Neural progenitor cell (in vitro differentiated cells): ENCODE measurements around the gene GALC. TPM values are rescaled to one million over a fixed set of nuclear protein-coding genes. Genes with fewer than 3 reads are reported as not detected.

Experiments
- DNase-seq: peaks from one replicate; pipeline ENCODE4 v3.0.0-alpha.2; 2016; ENCODE audit warnings: low spot score
- H2AFZ ChIP-seq: fragments of 200-600 bp; sonication (generic); replicated peaks from 2 replicates; pipeline ENCODE4 v1.6.1; 2016; ENCODE audit warnings: antibody characterized with exemption
- H3F3A ChIP-seq: fragments of 200-600 bp; sonication (generic); 2 replicates; pipeline ENCODE4 v1.6.1; 2016; ENCODE audit warnings: antibody characterized with exemption, low read depth
- H3K27ac ChIP-seq: fragments of 200-600 bp; sonication (generic); 2 replicates; pipeline ENCODE4 v1.5.1; 2016; ENCODE audit warnings: mild to moderate bottlenecking
- H3K27me3 ChIP-seq: fragments of 200-600 bp; sonication (generic); 2 replicates; pipeline ENCODE4 v1.6.1; 2016; ENCODE audit warnings: mild to moderate bottlenecking, moderate library complexity
- H3K36me3 ChIP-seq: fragments of 200-600 bp; sonication (generic); 2 replicates; pipeline ENCODE4 v1.5.1; 2016
- H3K4me1 ChIP-seq: fragments of 200-600 bp; sonication (generic); 2 replicates; pipeline ENCODE4 v1.6.1; 2016; ENCODE audit warnings: mixed run types
- H3K4me2 ChIP-seq: fragments of 200-600 bp; sonication (generic); 2 replicates; pipeline ENCODE4 v1.6.1; 2016
- H3K4me3 ChIP-seq: fragments of 200-600 bp; sonication (generic); 2 replicates; pipeline ENCODE4 v1.5.1; 2016
- H3K79me2 ChIP-seq: fragments of 200-600 bp; sonication (generic); 2 replicates; pipeline ENCODE4 v1.6.1; 2016; ENCODE audit warnings: low read depth
- H3K9ac ChIP-seq: fragments of 200-600 bp; sonication (generic); 2 replicates; pipeline ENCODE4 v1.6.1; 2016
- H3K9me3 ChIP-seq: fragments of 200-600 bp; sonication (generic); 2 replicates; pipeline ENCODE4 v1.5.1; 2016; ENCODE audit warnings: low read depth
- H4K20me1 ChIP-seq: fragments of 200-600 bp; sonication (generic); 2 replicates; pipeline ENCODE4 v1.6.1; 2016; ENCODE audit warnings: low read depth
- H3K27ac Mint-ChIP-seq: 3 replicates; pipeline ENCODE4 v1.8.0; 2021; ENCODE audit warnings: mixed read lengths
- H3K27me3 Mint-ChIP-seq: 2 replicates; pipeline ENCODE4 v1.8.0; 2022; ENCODE audit warnings: low read depth, mild to moderate bottlenecking, inconsistent platforms, moderate library complexity, mixed read lengths; ENCODE audit not compliant: insufficient read depth
- H3K36me3 Mint-ChIP-seq: 3 replicates; pipeline ENCODE4 v1.8.0; 2021; ENCODE audit warnings: mixed read lengths
- H3K4me1 Mint-ChIP-seq: 3 replicates; pipeline ENCODE4 v1.8.0; 2021; ENCODE audit warnings: mixed read lengths
- H3K4me3 Mint-ChIP-seq: 3 replicates; pipeline ENCODE4 v1.8.0; 2021; ENCODE audit warnings: mild to moderate bottlenecking, moderate library complexity, mixed read lengths
- H3K9me3 Mint-ChIP-seq: 3 replicates; pipeline ENCODE4 v1.8.0; 2020; ENCODE audit warnings: mixed read lengths
- CTCF ChIP-seq: fragments of 200-600 bp; sonication (generic); IDR thresholded peaks from 2 replicates; pipeline ENCODE4 v1.5.1; 2017; ENCODE audit warnings: antibody characterized with exemption, mild to moderate bottlenecking
- EZH2 ChIP-seq: fragments of 200-600 bp; sonication (generic); IDR thresholded peaks from 2 replicates; pipeline ENCODE4 v1.6.1; 2017; ENCODE audit warnings: antibody characterized with exemption, mild to moderate bottlenecking, moderate library complexity
- EZH2phosphoT487 ChIP-seq: fragments of 200-600 bp; sonication (generic); IDR thresholded peaks from 2 replicates; pipeline ENCODE4 v1.6.1; 2017; ENCODE audit warnings: antibody characterized with exemption
- total RNA-seq: library from RNA; depleted of rRNA; stranded (reverse); fragments of >200 nt; gene quantifications from 2 replicates; pipeline ENCODE4 v1.2.3, GENCODE V29; 2015; ENCODE audit warnings: low replicate concordance

The GALC gene
- total RNA-seq, 1 donor from 2014 or later, result 30.8 TPM

GRCh38 chr14:88017535-88017934 is 24.6 kb upstream of the GALC start:
- no peaks in the 10 kb centered on the region for H3K27me3 Mint-ChIP-seq

GRCh38 chr14:88016768-88017167 is 23.8 kb upstream of the GALC start:
- TF ChIP-seq EZH2phosphoT487 (no peak), EZH2 (no peak), CTCF (no peak)
- Mint-ChIP-seq H3K9me3 (peaks cover 2% of the 10 kb centered on the region), H3K4me3 (no peak overlapping the region), H3K27me3 (no peaks in the 10 kb centered on the region), H3K4me1 (no peaks in the 10 kb centered on the region), H3K36me3 (no peaks in the 10 kb centered on the region), H3K27ac (no peak overlapping the region)
- Histone ChIP-seq H3K4me2 (no peak overlapping the region), H3K9me3 (no peaks in the 10 kb centered on the region), H3K36me3 (no peaks in the 10 kb centered on the region), H3K27me3 (no peaks in the 10 kb centered on the region), H2AFZ (no peak overlapping the region), H3K4me1 (peaks cover 3% of the 10 kb centered on the region), H3K4me3 (no peak overlapping the region), H3K27ac (no peak overlapping the region), H3K79me2 (no peaks in the 10 kb centered on the region), H3F3A (no peaks in the 10 kb centered on the region), H3K9ac (no peak overlapping the region), H4K20me1 (no peaks in the 10 kb centered on the region)
- no peak for DNase-seq

More at GRCh38 chr14:88017535-88017934, 24.6 kb upstream of the GALC start:
- Histone ChIP-seq H3K27ac (no peak overlapping the region), H3K36me3 (no peaks in the 10 kb centered on the region), H3K4me2 (no peak overlapping the region), H4K20me1 (no peaks in the 10 kb centered on the region), H3K79me2 (no peaks in the 10 kb centered on the region), H3K4me1 (peaks cover 3% of the 10 kb centered on the region), H3K4me3 (no peak overlapping the region), H3K27me3 (no peaks in the 10 kb centered on the region), H2AFZ (peak overlapping the region; percentile 20), H3F3A (no peaks in the 10 kb centered on the region), H3K9ac (no peak overlapping the region), H3K9me3 (no peaks in the 10 kb centered on the region)
- Mint-ChIP-seq H3K36me3 (no peaks in the 10 kb centered on the region), H3K9me3 (peaks cover 2% of the 10 kb centered on the region), H3K4me3 (no peak overlapping the region), H3K4me1 (no peaks in the 10 kb centered on the region), H3K27ac (no peak overlapping the region)
- DNase-seq, result no peak
- TF ChIP-seq EZH2phosphoT487, result no peak
- TF ChIP-seq CTCF, result no peak
- TF ChIP-seq EZH2, result no peak

GRCh38 chr14:88013750-88014349 is 20.9 kb upstream of the GALC start:
- Histone ChIP-seq H3K36me3 (no peaks in the 10 kb centered on the region), H3K9me3 (no peaks in the 10 kb centered on the region), H3K79me2 (no peaks in the 10 kb centered on the region), H3K9ac (no peak overlapping the region), H3K4me1 (peaks cover 3% of the 10 kb centered on the region), H3F3A (no peaks in the 10 kb centered on the region), H3K4me2 (no peak overlapping the region), H2AFZ (peak overlapping the region; percentile 90), H3K27me3 (no peaks in the 10 kb centered on the region), H4K20me1 (no peaks in the 10 kb centered on the region), H3K27ac (no peak overlapping the region), H3K4me3 (no peak overlapping the region)
- Mint-ChIP-seq H3K4me1 (no peaks in the 10 kb centered on the region), H3K36me3 (no peaks in the 10 kb centered on the region), H3K4me3 (no peak overlapping the region), H3K27ac (no peak overlapping the region), H3K9me3 (peaks cover 2% of the 10 kb centered on the region), H3K27me3 (no peaks in the 10 kb centered on the region)
- peak; percentile 83 for DNase-seq
- TF ChIP-seq CTCF (peak; percentile 92), EZH2 (no peak)
